Liver (tissue), 9 donors: ENCODE measurements around the gene CMIP. TPM values are rescaled to one million over a fixed set of nuclear protein-coding genes. Genes with fewer than 3 reads are reported as not detected.

ENCODE experiments used
- DNase-seq: peaks from one replicate; pipeline ENCODE4 v3.0.0-alpha.2; 2017; ENCODE audit warnings: low spot score
- H3K27ac ChIP-seq, 2 donors: one replicate each; pipeline ENCODE4 v1.7.0; 2013; ENCODE audit warnings: inconsistent platforms in 2 of 2, low read length in 2 of 2, control low read depth in 1 of 2, low read depth in 1 of 2, mild to moderate bottlenecking in 1 of 2
- H3K27me3 ChIP-seq, 4 donors: one replicate each; pipeline versions ENCODE4 v1.6.1 to v1.7.0; 2013; ENCODE audit warnings: low read length in 3 of 4, inconsistent platforms in 1 of 4, mild to moderate bottlenecking in 1 of 4, moderate library complexity in 1 of 4; ENCODE audit not compliant: control insufficient read depth in 4 of 4, insufficient read depth in 4 of 4
- H3K36me3 ChIP-seq, 4 donors: one replicate each; pipeline versions ENCODE4 v1.6.1 to v1.7.0; 2013; ENCODE audit warnings: low read length in 3 of 4, mild to moderate bottlenecking in 3 of 4, low read depth in 1 of 4, moderate library complexity in 1 of 4; ENCODE audit not compliant: control insufficient read depth in 4 of 4, insufficient read depth in 3 of 4
- H3K4me1 ChIP-seq, 4 donors: one replicate each; pipeline versions ENCODE4 v1.6.1 to v1.7.0; 2013; ENCODE audit warnings: low read length in 3 of 4, mild to moderate bottlenecking in 3 of 4, moderate library complexity in 1 of 4; ENCODE audit not compliant: control insufficient read depth in 4 of 4, insufficient read depth in 4 of 4
- H3K4me3 ChIP-seq, 3 donors: one replicate each; pipeline versions ENCODE4 v1.6.1 to v1.7.0; 2013; ENCODE audit warnings: low read length in 3 of 3, control low read depth in 1 of 3, low read depth in 1 of 3, mild to moderate bottlenecking in 1 of 3
- H3K9ac ChIP-seq, 2 donors: one replicate each; pipeline ENCODE4 v1.7.0; 2013; ENCODE audit warnings: low read length in 2 of 2, mild to moderate bottlenecking in 2 of 2, moderate library complexity in 2 of 2, control low read depth in 1 of 2, low read depth in 1 of 2
- H3K9me3 ChIP-seq, 4 donors: one replicate each; pipeline versions ENCODE4 v1.6.1 to v1.7.0; 2013; ENCODE audit warnings: low read length in 3 of 4; ENCODE audit not compliant: control insufficient read depth in 4 of 4
- ATF3 ChIP-seq: IDR thresholded peaks from 2 replicates; pipeline ENCODE4 v1.6.1; 2016; ENCODE audit warnings: antibody characterized with exemption
- CTCF ChIP-seq: fragments of 150-350 bp; IDR thresholded peaks from 2 replicates; pipeline ENCODE4 v1.5.1; 2017; ENCODE audit warnings: improper control_type of control experiment, low read depth, low read length; ENCODE audit not compliant: missing input control
- EGR1 ChIP-seq, 2 donors: IDR thresholded peaks; 2 replicates each; pipeline ENCODE4 v1.6.1; 2016 to 2018; ENCODE audit warnings: antibody characterized with exemption in 2 of 2, low read depth in 2 of 2
- FOXA1 ChIP-seq: IDR thresholded peaks from 2 replicates; pipeline ENCODE4 v1.6.1; 2016; ENCODE audit warnings: antibody characterized with exemption
- GABPA ChIP-seq, 2 donors: IDR thresholded peaks in 1 of 2; conservative IDR thresholded peaks in 1 of 2; 2 replicates each; pipeline ENCODE4 v1.6.1; 2016; ENCODE audit warnings: antibody characterized with exemption in 2 of 2, mild to moderate bottlenecking in 1 of 2, moderate library complexity in 1 of 2
- HNF4A ChIP-seq, 2 donors: conservative IDR thresholded peaks; 2 replicates each; pipeline ENCODE4 v1.6.1; 2016; ENCODE audit warnings: antibody characterized with exemption in 2 of 2, mild to moderate bottlenecking in 2 of 2
- JUND ChIP-seq, 2 donors: IDR thresholded peaks; 2 replicates each; pipeline ENCODE4 v1.6.1; 2016; ENCODE audit warnings: antibody characterized with exemption in 2 of 2
- MAX ChIP-seq: IDR thresholded peaks from 2 replicates; pipeline ENCODE4 v1.6.1; 2016; ENCODE audit warnings: antibody characterized with exemption
- REST ChIP-seq: IDR thresholded peaks from 2 replicates; pipeline ENCODE4 v1.6.1; 2016; ENCODE audit warnings: antibody characterized with exemption, mild to moderate bottlenecking
- RXRA ChIP-seq, 2 donors: IDR thresholded peaks; 2 replicates each; pipeline ENCODE4 v1.6.1; 2017 to 2018; ENCODE audit warnings: antibody characterized with exemption in 2 of 2, mild to moderate bottlenecking in 1 of 2
- SP1 ChIP-seq: IDR thresholded peaks from 2 replicates; pipeline ENCODE4 v1.6.1; 2018; ENCODE audit warnings: antibody characterized with exemption, mild to moderate bottlenecking
- TAF1 ChIP-seq: conservative IDR thresholded peaks from 2 replicates; pipeline ENCODE4 v1.6.1; 2016; ENCODE audit warnings: antibody characterized with exemption, mild to moderate bottlenecking
- YY1 ChIP-seq: IDR thresholded peaks from 2 replicates; pipeline ENCODE4 v1.6.1; 2016; ENCODE audit warnings: antibody characterized with exemption, mild to moderate bottlenecking
- WGBS: extraction: QIAGEN DNeasy Blood & Tissue Kit; methylation state at CpG from one replicate; pipeline ENCODE4 v1.1.7; 2013; 5-methylcytosine and 5-hydroxymethylcytosine counted together
- polyA plus RNA-seq, 2 donors: library from polyadenylated mRNA; stranded (reverse) in 1 of 2; unstranded in 1 of 2; fragments of 200-250 nt in 1 of 2; fragments of >200 nt in 1 of 2; fragmentation: Nextera tagmentation in 1 of 2; extraction: Ambion mirVana in 1 of 2; gene quantifications; one replicate each; pipeline versions ENCODE4 v1.2.1 to v1.2.3, GENCODE V29; 2013 to 2015
- total RNA-seq, 2 donors: library from RNA; depleted of rRNA; stranded (reverse); fragments of >200 nt; gene quantifications; one replicate each; pipeline ENCODE4 v1.2.3, GENCODE V29; 2014
- donor health status: healthy.
- donor health status: healthy.
- donor health status: healthy.
- donor health status: healthy.
- donor health status: healthy.

The CMIP gene
- total and polyA plus RNA-seq, 4 donors, result 1.7 to 15.6 (median 10.1) TPM

- TF ChIP-seq REST (no peak), MAX (no peak), HNF4A (conservative IDR thresholded peaks at IDR 0.05) (no peak)
Measured at GRCh38 chr16:81413245-81413990, 31.2 kb upstream of the CMIP start (continued).

GRCh38 chr16:81415751-81416150, 28.9 kb upstream of the CMIP start:
- DNase-seq, result no peak
- H3K27me3 ChIP-seq, result no peaks in the 10 kb centered on the region
- H3K27ac ChIP-seq, result no peak overlapping the region
- WGBS, result 89% methylated on average over 11 of the region's 11 CpGs
- TF ChIP-seq GABPA (IDR thresholded peaks at IDR 0.05 in 1 of 2, conservative IDR thresholded peaks at IDR 0.05 in 1 of 2) (no peak), REST (no peak), FOXA1 (no peak)
- H3K9ac ChIP-seq, result no peak overlapping the region
- H3K36me3 ChIP-seq, result no peaks in the 10 kb centered on the region
- no peaks in the 10 kb centered on the region for H3K9me3 ChIP-seq
- H3K4me3 ChIP-seq, result no peak overlapping the region
- H3K4me1 ChIP-seq, result no peaks in the 10 kb centered on the region

- no peaks in the 10 kb centered on the region for H3K9me3 ChIP-seq
- no peak overlapping the region for H3K4me3 ChIP-seq
- H3K27ac ChIP-seq, result no peak overlapping the region
- 88% methylated on average over 8 of the region's 8 CpGs for WGBS
- DNase-seq, result no peak
- H3K9ac ChIP-seq, result no peak overlapping the region
- no peaks in the 10 kb centered on the region for H3K36me3 ChIP-seq
- H3K27me3 ChIP-seq, result no peaks in the 10 kb centered on the region
- no peaks in the 10 kb centered on the region for H3K4me1 ChIP-seq
- no peak for TF ChIP-seq YY1
- TF ChIP-seq SP1, result no peak
- no peak for TF ChIP-seq JUND (IDR thresholded peaks at IDR 0.05)
- TF ChIP-seq TAF1, result no peak
- TF ChIP-seq GABPA (IDR thresholded peaks at IDR 0.05 in 1 of 2, conservative IDR thresholded peaks at IDR 0.05 in 1 of 2), result no peak
- TF ChIP-seq RXRA (IDR thresholded peaks at IDR 0.05), result no peak
- TF ChIP-seq MAX, result no peak
- no peak for TF ChIP-seq ATF3
- TF ChIP-seq CTCF, result no peak
- TF ChIP-seq EGR1 (IDR thresholded peaks at IDR 0.05; ENCODE audit: low read depth in 2 of 2), result no peak
Measured at GRCh38 chr16:81416749-81417148, 27.9 kb upstream of the CMIP start.
